Measurements from ENCODE around the gene FAM13C. TPM values are rescaled to one million over a fixed set of nuclear protein-coding genes. Genes with fewer than 3 reads are reported as not detected.

FAM13C gene
- total and polyA plus RNA-seq, 10 donors, result 1.5 to 19.7 (median 8.9) TPM

DNA sequence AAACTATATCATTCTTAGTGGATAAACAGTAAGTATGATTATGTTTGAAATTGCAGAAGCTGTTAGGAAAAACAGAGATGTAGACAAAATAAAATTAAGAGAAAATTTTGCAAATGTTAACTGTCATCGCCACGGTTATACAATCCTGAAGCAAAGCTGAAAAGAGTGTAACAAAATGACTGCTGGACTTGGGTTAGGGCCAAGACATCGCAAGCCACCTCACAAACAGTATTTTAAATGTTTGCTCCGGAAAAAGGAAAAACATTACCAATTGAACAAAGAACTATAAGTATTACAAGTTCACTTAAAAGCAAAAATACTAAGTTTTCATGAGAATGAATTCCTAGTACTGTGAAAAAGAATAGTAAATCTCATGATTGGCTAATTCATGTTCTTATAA lies 60.0 kb downstream of the FAM13C start:
- H3K9me3 ChIP-seq, result no peaks in the 10 kb centered on the region
- H3K27ac ChIP-seq, result no peak overlapping the region
- no peak overlapping the region for H3K4me3 ChIP-seq
- H3K4me1 ChIP-seq, result no peaks in the 10 kb centered on the region
- intact Hi-C loops (cut with DNase I; ENCODE audit: low total_unique reads), result no loop called here
- 84 to 90% (median 89%) methylated on average over 4 of the region's 4 CpGs for WGBS, 5 donors
- no peaks in the 10 kb centered on the region for H3K36me3 ChIP-seq
- no peak for DNase-seq
- no peak for TF ChIP-seq POLR2A (IDR thresholded peaks at IDR 0.05)
- TF ChIP-seq POLR2AphosphoS5 (IDR thresholded peaks at IDR 0.05), result no peak
- no peak for TF ChIP-seq CTCF (IDR thresholded peaks at IDR 0.05 in 8 of 11, conservative IDR thresholded peaks at IDR 0.05 in 3 of 11)
- H3K27me3 ChIP-seq (replicated peaks in 1 of 7), result no peaks in the 10 kb centered on the region

GRCh38 chr10:59301067-59301754 lies 61.1 kb downstream of the FAM13C start:
- Histone ChIP-seq H3K27me3 (replicated peaks in 1 of 7) (no peaks in the 10 kb centered on the region), H3K27ac (no peak overlapping the region), H3K4me1 (no peaks in the 10 kb centered on the region), H3K36me3 (no peaks in the 10 kb centered on the region), H3K4me3 (no peak overlapping the region), H3K9me3 (no peaks in the 10 kb centered on the region)
- 88 to 96% (median 92%) methylated on average over 6 of the region's 6 CpGs for WGBS, 5 donors
- no peak for DNase-seq
- no peak for TF ChIP-seq POLR2A (IDR thresholded peaks at IDR 0.05)
- no peak for TF ChIP-seq CTCF (IDR thresholded peaks at IDR 0.05 in 8 of 11, conservative IDR thresholded peaks at IDR 0.05 in 3 of 11)
- no peak for TF ChIP-seq POLR2AphosphoS5 (IDR thresholded peaks at IDR 0.05)
- intact Hi-C loops (cut with DNase I; ENCODE audit: low total_unique reads), result no loop called here

DNA sequence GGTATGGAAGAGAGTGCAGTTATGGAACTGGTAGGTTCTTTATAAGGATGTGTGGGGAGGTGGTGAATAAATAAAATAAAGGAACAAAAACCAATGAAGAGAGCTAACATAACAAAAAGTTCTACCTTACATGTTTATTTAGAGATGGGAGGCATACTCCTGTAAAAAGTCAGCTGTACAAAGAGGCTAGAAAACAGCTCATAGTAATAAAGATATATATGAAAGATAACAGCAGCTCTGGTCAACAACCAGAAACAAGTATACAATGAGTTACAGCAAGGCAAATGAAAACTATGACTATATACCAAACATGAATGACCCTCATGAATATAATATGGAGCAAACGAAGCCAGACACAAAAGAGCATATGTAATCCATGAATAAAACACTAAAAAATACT lies 62.0 kb downstream of the FAM13C start:
- Histone ChIP-seq H3K4me1 (no peaks in the 10 kb centered on the region), H3K27me3 (replicated peaks in 1 of 7) (no peaks in the 10 kb centered on the region), H3K36me3 (no peaks in the 10 kb centered on the region), H3K4me3 (no peak overlapping the region), H3K9me3 (no peaks in the 10 kb centered on the region), H3K27ac (no peak overlapping the region)
- WGBS, 5 donors, result 57 to 77% (median 63%) methylated on average over 1 of the region's 1 CpG
- intact Hi-C loops (cut with DNase I; ENCODE audit: low total_unique reads), result no loop called here
- TF ChIP-seq CTCF (IDR thresholded peaks at IDR 0.05 in 8 of 11, conservative IDR thresholded peaks at IDR 0.05 in 3 of 11) (no peak), POLR2A (IDR thresholded peaks at IDR 0.05) (no peak), POLR2AphosphoS5 (IDR thresholded peaks at IDR 0.05) (no peak)
- DNase-seq, result no peak

GRCh38 chr10:59299933-59300332 lies 62.4 kb downstream of the FAM13C start:
- H3K36me3 ChIP-seq, result no peaks in the 10 kb centered on the region
- WGBS, 5 donors, result 72 to 84% (median 83%) methylated on average over 5 of the region's 5 CpGs
- intact Hi-C loops (cut with DNase I; ENCODE audit: low total_unique reads), result no loop called here
- H3K27ac ChIP-seq, result no peak overlapping the region
- H3K4me3 ChIP-seq, result no peak overlapping the region
- no peak for DNase-seq
- no peaks in the 10 kb centered on the region for H3K27me3 ChIP-seq (replicated peaks in 1 of 7)
- TF ChIP-seq POLR2AphosphoS5 (IDR thresholded peaks at IDR 0.05) (no peak), CTCF (IDR thresholded peaks at IDR 0.05 in 8 of 11, conservative IDR thresholded peaks at IDR 0.05 in 3 of 11) (no peak), POLR2A (IDR thresholded peaks at IDR 0.05) (no peak)
- no peaks in the 10 kb centered on the region for H3K9me3 ChIP-seq
- no peaks in the 10 kb centered on the region for H3K4me1 ChIP-seq

Data from spleen (tissue), 11 donors.